GM12878 (cell line): ENCODE data around the gene MLPH. TPM values are rescaled to one million over a fixed set of nuclear protein-coding genes. Genes with fewer than 3 reads are reported as not detected.

Source experiments
- ATAC-seq: fragments of 200-7000 bp; cut with Tn5 transposase; 3 replicates; pipeline ENCODE4 v1.9.1; 2020; ENCODE audit warnings: mild to moderate bottlenecking, moderate library complexity
- BruUV-seq: library from RNA; stranded (reverse); fragments of 400-500 nt; replicated peaks from 2 replicates; lab custom pipeline; 2021; lab: Mats Ljungman, UMichigan
- CTCF ChIA-PET: fragments of 300-600 bp; sonication (Branson Sonifier 250); formaldehyde crosslinking; extraction: SDS; loops from one replicate; lab custom pipeline; 2021; ENCODE audit warnings: inconsistent platforms; lab: Yijun Ruan, JAX
- POLR2A ChIA-PET: fragments of 350-600 bp; formaldehyde crosslinking; extraction: SDS; loops from one replicate; lab custom pipeline; 2021; ENCODE audit warnings: inconsistent platforms; lab: Charles Lee
- RAD21 ChIA-PET: fragments of 300-600 bp; sonication (Branson Sonifier 250); formaldehyde crosslinking; loops from one replicate; lab custom pipeline; 2023; ENCODE audit warnings: antibody characterized with exemption; ENCODE audit not compliant: unreplicated experiment; lab: Charles Lee
- SMC1A ChIA-PET: fragments of 300-600 bp; sonication (Branson Sonifier 250); formaldehyde crosslinking; loops from one replicate; lab custom pipeline; 2023; ENCODE audit not compliant: unreplicated experiment, uncharacterized antibody; lab: Charles Lee
- DNase-seq: peaks from one replicate; pipeline ENCODE4 v3.0.0-alpha.2; 2011; ENCODE audit warnings: low read depth, low spot score
- FAIRE-seq: peaks from 3 replicates; lab custom pipeline; 2011; peaks lifted over from hg19 to GRCh38; lab: Jason Lieb, UNC
- H2AFZ ChIP-seq: 2 replicates; pipeline ENCODE4 v1.6.0; 2011; ENCODE audit warnings: low read depth, low read length, control low read depth; ENCODE audit not compliant: control insufficient read depth
- H3K27ac ChIP-seq: 2 replicates; pipeline ENCODE4 v1.5.1; 2011; ENCODE audit warnings: control low read depth; ENCODE audit not compliant: control insufficient read depth, insufficient read depth
- H3K27me3 ChIP-seq, 2 experiments: replicated peaks in 1 of 2; 2 replicates each; pipeline versions ENCODE4 v1.6.0 to v1.6.1; 2011; ENCODE audit warnings: low read length in 1 of 2; ENCODE audit not compliant: control insufficient read depth in 2 of 2, insufficient read depth in 2 of 2
- H3K36me3 ChIP-seq, 2 experiments: 2 replicates each; pipeline ENCODE4 v1.5.1; 2011; ENCODE audit warnings: low read length in 1 of 2; ENCODE audit not compliant: control insufficient read depth in 2 of 2, insufficient read depth in 2 of 2
- H3K4me1 ChIP-seq: 2 replicates; pipeline ENCODE4 v1.6.1; 2011; ENCODE audit warnings: mild to moderate bottlenecking, low read length, moderate library complexity, mixed read lengths; ENCODE audit not compliant: control insufficient read depth, insufficient read depth
- H3K4me2 ChIP-seq: 2 replicates; pipeline ENCODE4 v1.6.0; 2011; ENCODE audit warnings: control low read depth; ENCODE audit not compliant: control insufficient read depth, insufficient read depth
- H3K4me3 ChIP-seq: fragments of 200-600 bp; sonication (generic); 2 replicates; pipeline ENCODE4 v1.5.1; 2016
- H3K79me2 ChIP-seq: 2 replicates; pipeline ENCODE4 v1.6.0; 2011; ENCODE audit warnings: low read length; ENCODE audit not compliant: control insufficient read depth, insufficient read depth
- H3K9ac ChIP-seq: 2 replicates; pipeline ENCODE4 v1.8.0; 2011; ENCODE audit warnings: low read length, control low read depth, mixed read lengths; ENCODE audit not compliant: control insufficient read depth, insufficient read depth
- H3K9me3 ChIP-seq: replicated peaks from 3 replicates; pipeline ENCODE4 v1.5.1; 2011; ENCODE audit warnings: mild to moderate bottlenecking, low read length; ENCODE audit not compliant: control insufficient read depth, insufficient read depth
- H4K20me1 ChIP-seq: 2 replicates; pipeline ENCODE4 v1.6.0; 2011; ENCODE audit not compliant: control insufficient read depth, insufficient read depth
- ATF7 ChIP-seq: fragments of 450-650 bp; IDR thresholded peaks from 2 replicates; pipeline ENCODE4 v1.6.1; 2016; ENCODE audit warnings: low read depth, mild to moderate bottlenecking
- BRCA1 ChIP-seq: IDR thresholded peaks from 2 replicates; pipeline ENCODE4 v1.6.1; 2011; ENCODE audit warnings: low read depth, low read length, improper control_type of control experiment
- DPF2 ChIP-seq: fragments of 450-650 bp; IDR thresholded peaks from 2 replicates; pipeline ENCODE4 v1.6.1; 2017; ENCODE audit warnings: mild to moderate bottlenecking
- ETV6 ChIP-seq, 2 experiments: fragments of 450-650 bp in 1 of 2; IDR thresholded peaks in 1 of 2; conservative IDR thresholded peaks in 1 of 2; 2 replicates each; pipeline ENCODE4 v1.6.1; 2014; ENCODE audit warnings: antibody characterized with exemption in 1 of 2, borderline replicate concordance in 1 of 2, low read depth in 1 of 2, mild to moderate bottlenecking in 1 of 2, moderate library complexity in 1 of 2
- GABPA ChIP-seq: IDR thresholded peaks from 2 replicates; pipeline ENCODE4 v1.6.1; 2014; ENCODE audit warnings: antibody characterized with exemption, low read depth, mild to moderate bottlenecking, inconsistent platforms
- HDAC2 ChIP-seq: fragments of 200-600 bp; sonication (generic); IDR thresholded peaks from 2 replicates; pipeline ENCODE4 v1.6.1; 2017
- KAT2A ChIP-seq: conservative IDR thresholded peaks from 2 replicates; pipeline ENCODE4 v1.6.1; 2011; ENCODE audit warnings: low read depth, low read length; ENCODE audit not compliant: control insufficient read depth
- MAX ChIP-seq: IDR thresholded peaks from 2 replicates; pipeline ENCODE4 v1.6.1; 2012; ENCODE audit warnings: low read depth, low read length, improper control_type of control experiment
- NR2C2 ChIP-seq: IDR thresholded peaks from 2 replicates; pipeline ENCODE4 v1.6.1; 2011; ENCODE audit warnings: borderline replicate concordance, low read depth; ENCODE audit not compliant: control insufficient read depth, insufficient read length
- RAD51 ChIP-seq: fragments of 450-650 bp; IDR thresholded peaks from 2 replicates; pipeline ENCODE4 v1.6.1; 2016; ENCODE audit warnings: moderate library complexity, mild to moderate bottlenecking, inconsistent platforms
- RB1 ChIP-seq: fragments of 450-650 bp; formaldehyde crosslinking; IDR thresholded peaks from 2 replicates; pipeline ENCODE4 v1.6.1; 2017; ENCODE audit warnings: mild to moderate bottlenecking, borderline replicate concordance
- RUNX3 ChIP-seq: IDR thresholded peaks from 2 replicates; pipeline ENCODE4 v1.6.1; 2012; ENCODE audit warnings: low read length, inconsistent platforms
- SIX5 ChIP-seq: IDR thresholded peaks from 2 replicates; pipeline ENCODE4 v1.6.1; 2011; ENCODE audit warnings: mild to moderate bottlenecking, low read depth, low read length, moderate library complexity; ENCODE audit not compliant: severe bottlenecking
- SMARCA5 ChIP-seq: fragments of 450-650 bp; IDR thresholded peaks from 2 replicates; pipeline ENCODE4 v1.6.1; 2017; ENCODE audit warnings: mild to moderate bottlenecking
- SUZ12 ChIP-seq: fragments of 200-600 bp; sonication (generic); IDR thresholded peaks from one replicate; pipeline ENCODE4 v1.6.1; 2018; ENCODE audit warnings: antibody characterized with exemption, mild to moderate bottlenecking; ENCODE audit not compliant: unreplicated experiment
- WRNIP1 ChIP-seq: IDR thresholded peaks from 2 replicates; pipeline ENCODE4 v1.6.1; 2011; ENCODE audit warnings: low read depth, low read length, improper control_type of control experiment, borderline replicate concordance
- YBX1 ChIP-seq: fragments of 450-650 bp; IDR thresholded peaks from 2 replicates; pipeline ENCODE4 v1.6.1; 2016; ENCODE audit warnings: antibody characterized with exemption
- ZNF217 ChIP-seq: fragments of 450-650 bp; IDR thresholded peaks from 2 replicates; pipeline ENCODE4 v1.6.1; 2017; ENCODE audit warnings: antibody characterized with exemption, mild to moderate bottlenecking
- WGBS: methylation state at CpG from one replicate; pipeline ENCODE4 v1.1.6; 2016; ENCODE audit warnings: low lambda C conversion rate; ENCODE audit not compliant: insufficient replicate concordance, insufficient coverage; ENCODE audit errors: missing lambda C conversion rate; 5-methylcytosine and 5-hydroxymethylcytosine counted together
- in situ Hi-C: fragments of 300-500 bp; cut with MboI; formaldehyde crosslinking; loops from 9 replicates; pipeline ENCODE4 v1.14.3; 2018; ENCODE audit warnings: mixed read lengths
- intact Hi-C: fragments of 100-400 bp; cut with micrococcal nuclease; formaldehyde crosslinking; loops from one replicate; pipeline ENCODE4 v1.14.2; 2022; ENCODE audit not compliant: unreplicated experiment
- polyA plus RNA-seq, 11 experiments: library from polyadenylated mRNA; depleted of rRNA in 4 of 11; unstranded in 6 of 11; stranded (reverse) in 5 of 11; fragments of >200 nt; fragmentation: Nextera tagmentation in 4 of 11; fragmentation: Illumina TruSeq in 1 of 11; extraction: Ambion mirVana in 4 of 11; extraction: Trizol in 1 of 11; gene quantifications; 1 replicate in 1 of 11; 2 replicates in 10 of 11; pipeline versions ENCODE4 v1.2.1 to v1.2.3, GENCODE V29; 2011 to 2016; ENCODE audit warnings: inconsistent platforms in 2 of 11, missing spikeins in 2 of 11, low read depth in 1 of 11
- total RNA-seq, 4 experiments: library from RNA; depleted of rRNA in 3 of 4; stranded (reverse); fragments of >200 nt in 3 of 4; fragmentation: Illumina TruSeq in 1 of 4; extraction: Trizol in 1 of 4; gene quantifications; 2 replicates each; pipeline versions ENCODE4 v1.2.1 to v1.2.3, GENCODE V29; 2013 to 2021
- TF ChIP-seq, protein P1 (sequence below): fragments of 450-650 bp; IDR thresholded peaks from 2 replicates; pipeline ENCODE4 v1.6.1; 2016; ENCODE audit warnings: mild to moderate bottlenecking

MLPH gene
- total and polyA plus RNA-seq, 10 of the 15 experiments (the other 5 are each of a cell fraction or from before 2014, with no cell fraction given): 0.16 to 0.85 TPM; not detected in 8

GRCh38 chr2:237570776-237571335 is 83.8 kb downstream of the MLPH start:
- 51% methylated on average over 9 of the region's 9 CpGs for WGBS
- Histone ChIP-seq H3K79me2 (no peaks in the 10 kb centered on the region), H3K9ac (no peak overlapping the region), H3K27me3 (peaks cover 0 to 2% of the 10 kb centered on the region in 2 experiments; a peak in 1 of 4 replicates), H2AFZ (no peak overlapping the region), H4K20me1 (no peaks in the 10 kb centered on the region), H3K27ac (no peak overlapping the region), H3K36me3 (no peaks in the 10 kb centered on the region), H3K4me1 (no peaks in the 10 kb centered on the region), H3K4me3 (no peak overlapping the region), H3K4me2 (no peak overlapping the region), H3K9me3 (no peaks in the 10 kb centered on the region; the same call in 2 of the 3 replicates)
- intact Hi-C loops: loop anchor here (5.0 kb wide), 1 partner anchor 149 kb away; no protein-coding TSS in a partner anchor
- BruUV-seq: no TSS peak
- TF ChIP-seq NR2C2: no peak
- TF ChIP-seq, protein P1, sequence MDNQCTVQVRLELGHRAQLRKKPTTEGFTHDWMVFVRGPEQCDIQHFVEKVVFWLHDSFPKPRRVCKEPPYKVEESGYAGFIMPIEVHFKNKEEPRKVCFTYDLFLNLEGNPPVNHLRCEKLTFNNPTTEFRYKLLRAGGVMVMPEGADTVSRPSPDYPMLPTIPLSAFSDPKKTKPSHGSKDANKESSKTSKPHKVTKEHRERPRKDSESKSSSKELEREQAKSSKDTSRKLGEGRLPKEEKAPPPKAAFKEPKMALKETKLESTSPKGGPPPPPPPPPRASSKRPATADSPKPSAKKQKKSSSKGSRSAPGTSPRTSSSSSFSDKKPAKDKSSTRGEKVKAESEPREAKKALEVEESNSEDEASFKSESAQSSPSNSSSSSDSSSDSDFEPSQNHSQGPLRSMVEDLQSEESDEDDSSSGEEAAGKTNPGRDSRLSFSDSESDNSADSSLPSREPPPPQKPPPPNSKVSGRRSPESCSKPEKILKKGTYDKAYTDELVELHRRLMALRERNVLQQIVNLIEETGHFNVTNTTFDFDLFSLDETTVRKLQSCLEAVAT: no peak
- TF ChIP-seq SIX5: no peak
- no peak for TF ChIP-seq GABPA
- no peak for TF ChIP-seq ZNF217
- TF ChIP-seq RUNX3: no peak
- no peak for TF ChIP-seq RAD51
- TF ChIP-seq DPF2: no peak
- no peak for TF ChIP-seq BRCA1
- TF ChIP-seq ETV6 (conservative IDR thresholded peaks at IDR 0.05 in 1 of 2, IDR thresholded peaks at IDR 0.05 in 1 of 2; ENCODE audit: borderline replicate concordance in 1 of 2, low read depth in 1 of 2): no peak
- TF ChIP-seq SMARCA5: no peak
- no peak for TF ChIP-seq WRNIP1
- TF ChIP-seq MAX: no peak
- TF ChIP-seq RB1: no peak
- no peak for TF ChIP-seq ATF7
- no peak for TF ChIP-seq HDAC2
- no peak for TF ChIP-seq SUZ12
- TF ChIP-seq KAT2A: no peak
- no peak for TF ChIP-seq YBX1
- ChIA-PET POLR2A (interaction anchor here (2.3 kb wide), 1 partner anchor 58 kb away, joined by 11 read pairs; no protein-coding TSS in a partner anchor), RAD21 (interaction anchor here (0.7 to 7.4 kb wide), 11 partner anchors 9 to 175 kb away, joined by 3 to 300 read pairs (median 5); no protein-coding TSS in a partner anchor), SMC1A (interaction anchor here (0.6 to 7.1 kb wide), 12 partner anchors 8 to 416 kb away, joined by 3 to 190 read pairs (median 6); no protein-coding TSS in a partner anchor), CTCF (interaction anchor here (0.6 to 6.7 kb wide), 17 partner anchors 9 to 453 kb away, joined by 3 to 364 read pairs (median 11); no protein-coding TSS in a partner anchor)
- in situ Hi-C loops: loop anchor here (5.0 kb wide), 2 partner anchors 59 to 414 kb away; no protein-coding TSS in a partner anchor
- FAIRE-seq: no peak
- ATAC-seq: no peak
- DNase-seq: no peak
